H1 (cell line): ENCODE measurements around the gene ATP6V1G3. TPM values are rescaled to one million over a fixed set of nuclear protein-coding genes. Genes with fewer than 3 reads are reported as not detected.

Experiments used
- CTCF ChIA-PET: fragments of 300-600 bp; sonication (Branson Sonifier 250); formaldehyde crosslinking; loops from one replicate; lab custom pipeline; 2021; ENCODE audit not compliant: partially characterized antibody; lab: Charles Lee
- POLR2A ChIA-PET: fragments of 300-600 bp; sonication (Branson Sonifier 250); formaldehyde crosslinking; loops from one replicate; lab custom pipeline; 2021; ENCODE audit warnings: inconsistent platforms; ENCODE audit not compliant: partially characterized antibody; lab: Charles Lee
- DNase-seq, 2 experiments: peaks; one replicate each; pipeline versions ENCODE4 v3.0.0 to v3.0.0-alpha.2; 2010 to 2022; ENCODE audit warnings: low spot score in 2 of 2, low read depth in 1 of 2, mixed read lengths in 1 of 2
- FAIRE-seq: peaks from 2 replicates; lab custom pipeline; 2011; peaks lifted over from hg19 to GRCh38; lab: Jason Lieb, UNC
- H2AFZ ChIP-seq: 2 replicates; pipeline ENCODE4 v1.8.1; 2012; ENCODE audit warnings: low read length, inconsistent platforms
- H2AK5ac ChIP-seq: 2 replicates; pipeline ENCODE4 v1.6.1; 2013; ENCODE audit warnings: low read depth, low read length
- H2BK120ac ChIP-seq: replicated peaks from 2 replicates; pipeline ENCODE3; 2013; ENCODE audit warnings: low read depth, low read length, inconsistent platforms
- H2BK12ac ChIP-seq: 2 replicates; pipeline ENCODE4 v1.6.1; 2013; ENCODE audit warnings: low read depth, low read length
- H2BK15ac ChIP-seq: 2 replicates; pipeline ENCODE4 v1.6.1; 2013; ENCODE audit warnings: low read length
- H2BK20ac ChIP-seq: 2 replicates; pipeline ENCODE4 v1.6.1; 2013; ENCODE audit warnings: low read length
- H2BK5ac ChIP-seq: 2 replicates; pipeline ENCODE4 v1.6.1; 2013; ENCODE audit warnings: low read depth, low read length
- H3K14ac ChIP-seq: 2 replicates; pipeline ENCODE4 v1.6.1; 2013; ENCODE audit warnings: inconsistent platforms; ENCODE audit not compliant: insufficient read length
- H3K18ac ChIP-seq: 2 replicates; pipeline ENCODE4 v1.6.1; 2013; ENCODE audit warnings: low read length; ENCODE audit errors: extremely low read depth
- H3K23ac ChIP-seq: 2 replicates; pipeline ENCODE4 v1.6.1; 2013; ENCODE audit warnings: inconsistent platforms; ENCODE audit not compliant: insufficient read length
- H3K23me2 ChIP-seq: 2 replicates; pipeline ENCODE4 v1.6.1; 2013; ENCODE audit warnings: low read depth, low read length
- H3K27ac ChIP-seq: 2 replicates; pipeline ENCODE4 v1.6.1; 2011; ENCODE audit warnings: low read depth, low read length, inconsistent platforms
- H3K27me3 ChIP-seq, 4 experiments: replicated peaks in 1 of 4; 1 replicate in 1 of 4; 2 replicates in 3 of 4; pipeline versions ENCODE4 v1.6.1 to v1.8.1; 2011 to 2013; ENCODE audit warnings: low read length in 3 of 4, mild to moderate bottlenecking in 3 of 4, inconsistent platforms in 2 of 4, mixed read lengths in 2 of 4, moderate library complexity in 1 of 4; ENCODE audit not compliant: control insufficient read depth in 3 of 4, insufficient read depth in 3 of 4; ENCODE audit errors: extremely low read depth in 1 of 4
- H3K36me3 ChIP-seq, 4 experiments: 2 replicates each; pipeline versions ENCODE4 v1.6.1 to v1.8.1; 2011 to 2013; ENCODE audit warnings: mild to moderate bottlenecking in 4 of 4, low read length in 3 of 4, moderate library complexity in 2 of 4, control low read depth in 1 of 4, inconsistent platforms in 1 of 4; ENCODE audit not compliant: insufficient read depth in 4 of 4, control insufficient read depth in 2 of 4
- H3K4ac ChIP-seq: replicated peaks from 2 replicates; pipeline ENCODE3; 2013; ENCODE audit warnings: low read length, low read depth, mixed read lengths, inconsistent platforms; ENCODE audit not compliant: insufficient read length
- H3K4me1 ChIP-seq, 4 experiments: replicated peaks in 1 of 4; 1 replicate in 1 of 4; 2 replicates in 3 of 4; pipeline versions ENCODE4 v1.6.1 to v1.8.1; 2011 to 2013; ENCODE audit warnings: low read length in 3 of 4, inconsistent platforms in 2 of 4, mixed read lengths in 1 of 4; ENCODE audit not compliant: insufficient read depth in 4 of 4, control insufficient read depth in 3 of 4
- H3K4me2 ChIP-seq, 2 experiments: 2 replicates each; pipeline versions ENCODE4 v1.6.1 to v1.8.1; 2011 to 2013; ENCODE audit warnings: low read depth in 2 of 2, low read length in 2 of 2, control low read depth in 1 of 2, inconsistent platforms in 1 of 2, mild to moderate bottlenecking in 1 of 2; ENCODE audit not compliant: insufficient read depth in 1 of 2
- H3K4me3 ChIP-seq, 4 experiments: fragments of 200-600, 300-600 bp in 1 of 4; sonication (generic), shearing (Covaris generic), sonication (Bioruptor Twin) in 1 of 4; 2 replicates each; pipeline versions ENCODE4 v1.5.1 to v1.8.1; 2011 to 2016; ENCODE audit warnings: low read length in 4 of 4, low read depth in 3 of 4, control low read depth in 2 of 4, inconsistent platforms in 2 of 4, mild to moderate bottlenecking in 2 of 4, mixed read lengths in 1 of 4, moderate library complexity in 1 of 4; ENCODE audit not compliant: insufficient read depth in 2 of 4; ENCODE audit errors: extremely low read depth in 1 of 4
- H3K56ac ChIP-seq: replicated peaks from 2 replicates; pipeline ENCODE3; 2013; ENCODE audit warnings: low read depth, mild to moderate bottlenecking, mixed read lengths, low read length, inconsistent platforms; ENCODE audit not compliant: insufficient read length
- H3K79me1 ChIP-seq: 2 replicates; pipeline ENCODE4 v1.6.1; 2013; ENCODE audit warnings: low read depth, low read length, control low read depth
- H3K79me2 ChIP-seq, 2 experiments: 2 replicates each; pipeline versions ENCODE4 v1.6.1 to v1.8.1; 2012 to 2013; ENCODE audit warnings: low read length in 2 of 2, mild to moderate bottlenecking in 2 of 2, inconsistent platforms in 1 of 2; ENCODE audit not compliant: insufficient read depth in 2 of 2, control insufficient read depth in 1 of 2
- H3K9ac ChIP-seq, 4 experiments: replicated peaks in 1 of 4; 1 replicate in 1 of 4; 2 replicates in 3 of 4; pipeline versions ENCODE4 v1.6.1 to v1.8.1; 2011 to 2013; ENCODE audit warnings: low read depth in 3 of 4, low read length in 3 of 4, control low read depth in 2 of 4, mild to moderate bottlenecking in 2 of 4, moderate library complexity in 2 of 4, inconsistent platforms in 1 of 4; ENCODE audit errors: extremely low read depth in 1 of 4
- H3K9me3 ChIP-seq, 2 experiments: 2 replicates each; pipeline versions ENCODE4 v1.6.1 to v1.8.1; 2012 to 2013; ENCODE audit warnings: mild to moderate bottlenecking in 2 of 2, moderate library complexity in 2 of 2, control low read depth in 1 of 2, inconsistent platforms in 1 of 2, low read depth in 1 of 2, low read length in 1 of 2, mixed read lengths in 1 of 2; ENCODE audit not compliant: insufficient read depth in 2 of 2
- H4K20me1 ChIP-seq, 2 experiments: replicated peaks in 1 of 2; 2 replicates each; pipeline versions ENCODE3 to v1.8.1; 2011 to 2013; ENCODE audit warnings: inconsistent platforms in 2 of 2, low read length in 2 of 2, mild to moderate bottlenecking in 1 of 2; ENCODE audit not compliant: insufficient read depth in 2 of 2, control insufficient read depth in 1 of 2
- H4K5ac ChIP-seq: 2 replicates; pipeline ENCODE4 v1.6.1; 2013; ENCODE audit warnings: low read length, low read depth, mixed read lengths, inconsistent platforms; ENCODE audit not compliant: insufficient read length
- H4K8ac ChIP-seq: 2 replicates; pipeline ENCODE4 v1.8.0; 2013; ENCODE audit warnings: mild to moderate bottlenecking, moderate library complexity, low read length, inconsistent platforms; ENCODE audit not compliant: insufficient read depth; ENCODE audit errors: extremely low read depth
- H4K91ac ChIP-seq: replicated peaks from 2 replicates; pipeline ENCODE3; 2013; ENCODE audit warnings: low read length, mixed read lengths, inconsistent platforms; ENCODE audit not compliant: insufficient read length
- ATF2 ChIP-seq: IDR thresholded peaks from 2 replicates; pipeline ENCODE4 v1.6.1; 2012; ENCODE audit warnings: low read length, inconsistent platforms
- CBX8 ChIP-seq: fragments of 300-800, 300-1000 bp; sonication (generic); IDR thresholded peaks from 2 replicates; pipeline ENCODE4 v1.7.1; 2016; ENCODE audit warnings: low read depth, low read length, borderline replicate concordance
- HDAC6 ChIP-seq: IDR thresholded peaks from one replicate; pipeline ENCODE4 v1.7.1; 2012; ENCODE audit warnings: low read depth, mild to moderate bottlenecking, inconsistent platforms, low read length, moderate library complexity
- JUN ChIP-seq: IDR thresholded peaks from 2 replicates; pipeline ENCODE4 v1.6.1; 2011; ENCODE audit warnings: low read depth, mild to moderate bottlenecking, improper control_type of control experiment, low read length
- RXRA ChIP-seq: IDR thresholded peaks from 2 replicates; pipeline ENCODE4 v1.6.1; 2011; ENCODE audit warnings: low read depth, mild to moderate bottlenecking, low read length, moderate library complexity; ENCODE audit not compliant: insufficient read depth
- SAP30 ChIP-seq: fragments of 300-600 bp; sonication (generic); IDR thresholded peaks from 2 replicates; pipeline ENCODE4 v1.7.1; 2012; ENCODE audit warnings: low read length, moderate library complexity, mild to moderate bottlenecking, inconsistent platforms; ENCODE audit not compliant: insufficient read depth, insufficient replicate concordance
- SP2 ChIP-seq: IDR thresholded peaks from 2 replicates; pipeline ENCODE4 v1.6.1; 2012; ENCODE audit warnings: mild to moderate bottlenecking, low read length, inconsistent platforms
- TAF7 ChIP-seq: optimal IDR thresholded peaks from 2 replicates; pipeline ENCODE3; 2011; ENCODE audit warnings: low read depth, mild to moderate bottlenecking, inconsistent platforms, low read length, moderate library complexity, borderline replicate concordance
- WGBS, 2 experiments: shearing (Covaris generic) in 1 of 2; methylation state at CpG; one replicate each; pipeline versions ENCODE4 v1.1.6 to v1.1.7; 2013 to 2015; ENCODE audit warnings: low lambda C conversion rate in 2 of 2, mixed read lengths in 2 of 2, inconsistent platforms in 1 of 2, low coverage in 1 of 2, missing lambda C conversion rate in 1 of 2; ENCODE audit not compliant: insufficient replicate concordance in 2 of 2, insufficient coverage in 1 of 2, insufficient read length in 1 of 2; ENCODE audit errors: extremely low coverage in 1 of 2, missing lambda C conversion rate in 1 of 2; 5-methylcytosine and 5-hydroxymethylcytosine counted together
- polyA plus RNA-seq, 7 experiments: library from polyadenylated mRNA; depleted of rRNA in 3 of 7; stranded (reverse) in 5 of 7; unstranded in 2 of 7; fragments of >200 nt in 5 of 7; fragments of 200-250 nt in 2 of 7; gene quantifications; 1 replicate in 5 of 7; 2 replicates in 1 of 7; 4 replicates in 1 of 7; pipeline versions ENCODE4 v1.2.1 to v1.2.3, GENCODE V29; 2011 to 2013; ENCODE audit warnings: missing spikeins in 2 of 7, mixed read lengths in 2 of 7
- total RNA-seq: library from RNA; stranded (reverse); fragmentation: NEBNext Ultra II Directional; extraction: Animal tissue kit (Norgen Biotek cat#: 25700); gene quantifications from 2 replicates; pipeline ENCODE4 v1.2.1, GENCODE V29; 2021

Gene ATP6V1G3
- total and polyA plus RNA-seq, 2 of the 8 experiments (the other 6 are each of a cell fraction or from before 2014, with no cell fraction given), result not detected

GRCh38 chr1:198542632-198543031 is 2.2 kb upstream of the ATP6V1G3 start:
- FAIRE-seq, result no peak
- Histone ChIP-seq H3K79me1 (no peaks in the 10 kb centered on the region), H2BK20ac (no peak overlapping the region)

More at GRCh38 chr1:198542632-198543031, 2.2 kb upstream of the ATP6V1G3 start:
- H3K79me2 ChIP-seq, result no peaks in the 10 kb centered on the region
- ChIA-PET POLR2A (no interaction called here), CTCF (no interaction called here)
- no peak overlapping the region for H3K56ac ChIP-seq
- no peaks in the 10 kb centered on the region for H4K20me1 ChIP-seq
- no peak overlapping the region for H3K4me3 ChIP-seq
- DNase-seq, result no peak
- H3K4me2 ChIP-seq, result no peak overlapping the region
- no peak overlapping the region for H3K18ac ChIP-seq
- H4K8ac ChIP-seq, result no peak overlapping the region
- H3K4me1 ChIP-seq, result no peaks in the 10 kb centered on the region
- H2BK12ac ChIP-seq, result no peak overlapping the region
- no peak for TF ChIP-seq JUN
- no peak for TF ChIP-seq ATF2
- TF ChIP-seq TAF7, result no peak
- TF ChIP-seq HDAC6, result no peak
- no peak for TF ChIP-seq CBX8
- no peak for TF ChIP-seq SP2
- no peak for TF ChIP-seq RXRA
- TF ChIP-seq SAP30, result no peak
- no peaks in the 10 kb centered on the region for H3K36me3 ChIP-seq
- no peak overlapping the region for H4K5ac ChIP-seq
- no peaks in the 10 kb centered on the region for H3K27me3 ChIP-seq
- H3K23me2 ChIP-seq, result no peaks in the 10 kb centered on the region; the same call in 1 of the 2 replicates
- H3K9ac ChIP-seq, result no peak overlapping the region
- H2BK120ac ChIP-seq, result no peak overlapping the region
- H3K4ac ChIP-seq, result no peak overlapping the region
- H2BK15ac ChIP-seq, result no peak overlapping the region
- no peak overlapping the region for H2BK5ac ChIP-seq
- H3K27ac ChIP-seq, result no peak overlapping the region
- H4K91ac ChIP-seq, result no peak overlapping the region
- no peak overlapping the region for H3K14ac ChIP-seq
- H3K9me3 ChIP-seq, result no peaks in the 10 kb centered on the region
- no peak overlapping the region for H2AFZ ChIP-seq
- H2AK5ac ChIP-seq, result no peak overlapping the region
- H3K23ac ChIP-seq, result no peak overlapping the region
- WGBS, 2 experiments, result 72% methylated on average over 1 of the region's 1 CpG; no CpG with 5 or more reads in 1 of the 2 experiments
